Sigmoid colon (tissue), 7 donors: ENCODE measurements around the gene SLC25A13. TPM values are rescaled to one million over a fixed set of nuclear protein-coding genes. Genes with fewer than 3 reads are reported as not detected.

ENCODE experiments used
- DNase-seq: peaks from one replicate; pipeline ENCODE4 v3.0.0-alpha.2; 2019
- H3K27ac ChIP-seq, 4 donors: fragments of 200-600 bp; sonication (generic); one replicate each; pipeline ENCODE4 v1.5.1; 2016 to 2019; ENCODE audit warnings: mild to moderate bottlenecking in 1 of 4
- H3K27me3 ChIP-seq, 3 donors: fragments of 200-600 bp; sonication (generic); one replicate each; pipeline ENCODE4 v1.5.1; 2019; ENCODE audit warnings: mild to moderate bottlenecking in 1 of 3
- H3K36me3 ChIP-seq, 4 donors: fragments of 200-600 bp; sonication (generic); one replicate each; pipeline ENCODE4 v1.5.1; 2016 to 2019
- H3K4me1 ChIP-seq, 4 donors: fragments of 200-600 bp; sonication (generic); one replicate each; pipeline ENCODE4 v1.5.1; 2017 to 2019
- H3K4me3 ChIP-seq, 4 donors: fragments of 200-600 bp; sonication (generic); one replicate each; pipeline ENCODE4 v1.5.1; 2017 to 2019; ENCODE audit warnings: mild to moderate bottlenecking in 2 of 4, moderate library complexity in 1 of 4
- H3K9me3 ChIP-seq, 4 donors: fragments of 200-600 bp in 3 of 4; sonication (generic) in 3 of 4; one replicate each; pipeline versions ENCODE4 v1.5.1 to v1.6.1; 2013 to 2019
- EP300 ChIP-seq, 4 donors: sonication (generic); formaldehyde crosslinking; IDR thresholded peaks; one replicate each; pipeline ENCODE4 v1.6.1; 2017; ENCODE audit warnings: antibody characterized with exemption in 4 of 4
- POLR2A ChIP-seq, 2 donors: fragments of 450-650 bp; IDR thresholded peaks; one replicate each; pipeline ENCODE4 v1.6.1; 2016; ENCODE audit warnings: antibody characterized with exemption in 2 of 2, mild to moderate bottlenecking in 2 of 2, moderate library complexity in 2 of 2
- POLR2AphosphoS5 ChIP-seq, 4 donors: sonication (generic); formaldehyde crosslinking; IDR thresholded peaks; one replicate each; pipeline ENCODE4 v1.6.1; 2017; ENCODE audit warnings: antibody characterized with exemption in 4 of 4
- WGBS, 2 donors: extraction: QIAGEN DNeasy Blood & Tissue Kit; methylation state at CpG; one replicate each; pipeline ENCODE4 v1.1.7; 2013; 5-methylcytosine and 5-hydroxymethylcytosine counted together
- intact Hi-C: fragments of 100-400 bp; cut with DNase I; formaldehyde crosslinking; loops from one replicate; pipeline ENCODE4 v1.15.1; 2023
- polyA plus RNA-seq, 3 donors: library from polyadenylated mRNA; stranded (reverse); fragments of 200-250 nt; gene quantifications; one replicate each; pipeline ENCODE4 v1.2.3, GENCODE V29; 2013
- total RNA-seq, 4 donors: library from RNA; depleted of rRNA; stranded (reverse); fragments of >200 nt; gene quantifications; one replicate each; pipeline ENCODE4 v1.1.0, GENCODE V29; 2016
- TF ChIP-seq, protein P1 (sequence below), 4 experiments: fragments of 450-650 bp in 3 of 4; fragments of 200-600 bp in 1 of 4; IDR thresholded peaks; one replicate each; pipeline ENCODE4 v1.5.1; 2016 to 2019; ENCODE audit warnings: antibody characterized with exemption in 4 of 4, mild to moderate bottlenecking in 3 of 4, moderate library complexity in 2 of 4
- donor health status: healthy with polysubstance abuse.
- donor health status: Bipolar disorder and iron deficiency.
- donor health status: healthy.

The SLC25A13 gene
- total and polyA plus RNA-seq, 7 donors, result 10.7 to 33.0 (median 20.8) TPM

DNA sequence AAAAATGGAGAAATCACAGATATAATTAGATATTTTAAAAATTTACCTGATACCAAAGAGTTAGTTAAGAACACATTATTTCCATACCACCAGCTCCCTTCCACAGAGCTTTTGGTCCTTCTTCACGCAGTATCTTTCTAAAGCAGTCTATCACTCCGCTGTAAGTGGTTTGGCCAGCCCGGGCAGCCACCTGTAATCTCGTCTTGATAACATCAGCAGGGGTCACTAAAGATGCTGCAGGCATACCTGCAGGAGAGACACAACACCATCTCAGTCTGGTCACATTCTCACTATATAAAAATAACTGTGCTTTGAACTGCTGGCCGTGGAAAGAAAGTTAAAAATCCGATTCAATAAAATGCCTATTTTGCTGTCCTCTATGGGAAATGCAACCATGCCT lies 200.1 kb downstream of the SLC25A13 start:
- no peak for DNase-seq
- intact Hi-C loops, result no loop called here
- 93 to 95% methylated on average over 6 of the region's 6 CpGs for WGBS, 2 donors
- Histone ChIP-seq H3K27me3 (no peaks in the 10 kb centered on the region), H3K4me3 (no peak overlapping the region), H3K36me3 (peaks cover 0 to 23% (median 0%) of the 10 kb centered on the region in 4 donors), H3K4me1 (no peaks in the 10 kb centered on the region), H3K9me3 (no peaks in the 10 kb centered on the region), H3K27ac (no peak overlapping the region)
- TF ChIP-seq EP300 (IDR thresholded peaks at IDR 0.05), result no peak
- no peak for TF ChIP-seq POLR2AphosphoS5 (IDR thresholded peaks at IDR 0.05)
- TF ChIP-seq, protein P1, sequence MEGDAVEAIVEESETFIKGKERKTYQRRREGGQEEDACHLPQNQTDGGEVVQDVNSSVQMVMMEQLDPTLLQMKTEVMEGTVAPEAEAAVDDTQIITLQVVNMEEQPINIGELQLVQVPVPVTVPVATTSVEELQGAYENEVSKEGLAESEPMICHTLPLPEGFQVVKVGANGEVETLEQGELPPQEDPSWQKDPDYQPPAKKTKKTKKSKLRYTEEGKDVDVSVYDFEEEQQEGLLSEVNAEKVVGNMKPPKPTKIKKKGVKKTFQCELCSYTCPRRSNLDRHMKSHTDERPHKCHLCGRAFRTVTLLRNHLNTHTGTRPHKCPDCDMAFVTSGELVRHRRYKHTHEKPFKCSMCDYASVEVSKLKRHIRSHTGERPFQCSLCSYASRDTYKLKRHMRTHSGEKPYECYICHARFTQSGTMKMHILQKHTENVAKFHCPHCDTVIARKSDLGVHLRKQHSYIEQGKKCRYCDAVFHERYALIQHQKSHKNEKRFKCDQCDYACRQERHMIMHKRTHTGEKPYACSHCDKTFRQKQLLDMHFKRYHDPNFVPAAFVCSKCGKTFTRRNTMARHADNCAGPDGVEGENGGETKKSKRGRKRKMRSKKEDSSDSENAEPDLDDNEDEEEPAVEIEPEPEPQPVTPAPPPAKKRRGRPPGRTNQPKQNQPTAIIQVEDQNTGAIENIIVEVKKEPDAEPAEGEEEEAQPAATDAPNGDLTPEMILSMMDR (IDR thresholded peaks at IDR 0.05), result no peak
- TF ChIP-seq POLR2A (IDR thresholded peaks at IDR 0.05), result no peak

DNA sequence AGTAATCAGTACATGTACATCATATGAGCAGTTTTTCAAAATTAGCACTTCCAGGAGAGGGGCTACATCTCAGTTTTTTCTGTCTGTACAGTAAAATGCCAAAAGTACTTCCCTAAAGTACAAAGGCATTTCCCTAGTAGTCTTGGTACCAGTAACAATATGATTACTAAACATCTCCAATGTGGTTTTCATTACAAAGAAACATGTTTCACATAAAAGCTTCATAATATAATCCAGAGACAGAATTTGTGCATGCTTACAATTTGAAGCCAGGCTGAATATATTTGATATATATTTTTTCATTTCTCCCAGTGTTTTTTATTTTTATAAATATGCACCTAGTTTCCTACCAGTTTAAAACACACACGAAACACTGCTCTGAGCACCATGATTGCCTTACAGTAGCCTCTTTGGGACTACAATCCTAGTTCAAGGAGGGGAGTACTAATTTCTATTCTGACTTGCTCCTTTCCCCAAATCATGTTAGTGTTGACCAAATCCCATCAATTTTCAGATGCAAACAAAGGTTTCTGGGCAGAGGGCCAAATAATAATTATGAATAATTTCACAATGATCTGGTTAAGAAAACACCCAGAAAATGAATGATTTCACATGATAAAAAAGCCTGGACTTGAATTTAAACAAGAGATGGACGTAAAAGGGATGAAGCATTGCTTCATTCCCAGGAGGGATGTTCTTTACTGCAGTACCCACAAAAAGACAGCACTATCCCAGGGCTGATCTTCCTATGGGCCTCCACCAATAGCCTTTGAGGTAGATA lies 201.3 kb downstream of the SLC25A13 start:
- 87 to 96% methylated on average over 2 of the region's 2 CpGs for WGBS, 2 donors
- Histone ChIP-seq H3K36me3 (peaks cover 0 to 23% (median 0%) of the 10 kb centered on the region in 4 donors), H3K4me3 (no peak overlapping the region), H3K4me1 (no peaks in the 10 kb centered on the region), H3K27ac (no peak overlapping the region), H3K27me3 (no peaks in the 10 kb centered on the region), H3K9me3 (no peaks in the 10 kb centered on the region)
- DNase-seq, result no peak
- TF ChIP-seq POLR2AphosphoS5 (IDR thresholded peaks at IDR 0.05) (no peak), POLR2A (IDR thresholded peaks at IDR 0.05) (no peak), EP300 (IDR thresholded peaks at IDR 0.05) (no peak)
- TF ChIP-seq, protein P1 (IDR thresholded peaks at IDR 0.05), result no peak
- intact Hi-C loops, result no loop called here

DNA sequence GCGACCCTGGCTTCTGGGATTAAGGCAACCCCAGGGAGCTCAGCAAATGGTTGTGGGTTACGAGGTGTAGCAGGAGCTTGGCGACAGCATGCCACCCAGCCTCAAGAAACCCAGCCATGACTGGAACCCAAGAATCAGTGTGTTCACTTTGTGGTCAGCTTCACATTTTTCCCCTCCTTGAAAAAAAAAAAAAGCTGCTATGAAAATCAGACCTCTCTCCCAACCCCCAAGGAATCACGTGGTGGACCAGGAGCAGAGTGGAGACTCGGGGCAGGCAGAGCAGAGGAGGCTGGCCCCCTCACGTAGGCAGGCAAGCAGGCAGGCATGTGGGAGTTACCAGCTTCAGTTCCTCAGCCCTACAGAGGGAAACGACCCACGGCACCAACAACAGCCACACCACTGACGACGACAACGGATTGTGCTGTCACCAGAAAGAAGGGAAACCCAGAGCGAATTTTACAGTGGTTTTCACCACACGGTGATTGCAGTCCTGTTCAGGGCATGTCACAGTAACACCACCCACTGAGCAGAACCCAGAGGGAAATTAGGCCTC lies 203.4 kb downstream of the SLC25A13 start:
- Histone ChIP-seq H3K4me1 (no peaks in the 10 kb centered on the region), H3K9me3 (no peaks in the 10 kb centered on the region), H3K4me3 (no peak overlapping the region), H3K27ac (no peak overlapping the region), H3K36me3 (peaks cover 0 to 23% (median 0%) of the 10 kb centered on the region in 4 donors), H3K27me3 (no peaks in the 10 kb centered on the region)
- WGBS, 2 donors, result 82 to 90% methylated on average over 13 of the region's 13 CpGs
- DNase-seq, result no peak
- TF ChIP-seq POLR2A (IDR thresholded peaks at IDR 0.05) (no peak), POLR2AphosphoS5 (IDR thresholded peaks at IDR 0.05) (no peak), EP300 (IDR thresholded peaks at IDR 0.05) (no peak)
- TF ChIP-seq, protein P1 (IDR thresholded peaks at IDR 0.05), result no peak
- intact Hi-C loops, result no loop called here

DNA sequence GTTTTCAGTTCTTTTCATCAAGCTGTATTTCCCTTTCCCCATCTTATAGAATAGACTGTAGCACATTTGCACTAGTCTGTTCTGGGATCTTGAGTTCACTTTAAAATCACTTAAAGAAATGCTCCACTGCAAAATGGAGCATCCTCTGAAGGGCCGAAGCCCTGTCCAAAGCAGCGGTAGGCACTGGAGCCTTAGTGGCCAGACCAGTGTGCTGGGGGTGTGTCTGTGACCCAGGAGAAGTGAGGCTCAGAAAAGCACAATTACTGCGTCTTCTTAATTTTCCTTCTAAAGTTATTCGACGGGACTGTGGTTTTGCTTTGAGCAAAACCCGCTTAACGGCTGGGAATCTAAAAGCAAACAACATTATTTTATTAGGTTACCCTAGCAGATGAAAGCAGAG lies 205.7 kb downstream of the SLC25A13 start:
- H3K4me3 ChIP-seq, result no peak overlapping the region
- no peak for DNase-seq
- 78 to 81% methylated on average over 7 of the region's 7 CpGs for WGBS, 2 donors
- H3K27me3 ChIP-seq, result no peaks in the 10 kb centered on the region
- TF ChIP-seq POLR2A (IDR thresholded peaks at IDR 0.05), result no peak
- no peak for TF ChIP-seq EP300 (IDR thresholded peaks at IDR 0.05)
- TF ChIP-seq, protein P1 (IDR thresholded peaks at IDR 0.05), result no peak
- TF ChIP-seq POLR2AphosphoS5 (IDR thresholded peaks at IDR 0.05), result no peak
- H3K9me3 ChIP-seq, result no peaks in the 10 kb centered on the region
- intact Hi-C loops, result no loop called here
- no peak overlapping the region for H3K27ac ChIP-seq
- no peaks in the 10 kb centered on the region for H3K4me1 ChIP-seq
- peaks cover 0 to 13% (median 0%) of the 10 kb centered on the region in 4 donors for H3K36me3 ChIP-seq
